ENCODE data around the gene TMEM185B. TPM values are rescaled to one million over a fixed set of nuclear protein-coding genes. Genes with fewer than 3 reads are reported as not detected.
"Not testable (repeated sequence)": the region's sequence is repeated elsewhere in the genome, so short reads cannot be mapped to it uniquely, and the experiment has no call there.

TMEM185B gene
- total RNA-seq, 1 donor from 2014 or later = 22.9 TPM

GRCh38 chr2:120237491-120237902 lies 14.3 kb upstream of the TMEM185B start:
- intact Hi-C loops (cut with micrococcal nuclease) = no loop called here
- no peak for ATAC-seq
- DNase-seq = no peak

GRCh38 chr2:120236791-120237190 lies 13.6 kb upstream of the TMEM185B start:
- intact Hi-C loops (cut with micrococcal nuclease) = no loop called here
- DNase-seq (no peak), ATAC-seq (no peak)

GRCh38 chr2:120236316-120236715 lies 13.1 kb upstream of the TMEM185B start:
- intact Hi-C loops (cut with micrococcal nuclease) = no loop called here
- ATAC-seq (no peak), DNase-seq (no peak)

- intact Hi-C loops (cut with micrococcal nuclease) = no loop called here
- no peak for ATAC-seq
- DNase-seq = no peak
These were observed 12.5 kb upstream of the TMEM185B start for GRCh38 chr2:120235681-120236080.

GRCh38 chr2:120235158-120235557 lies 12.0 kb upstream of the TMEM185B start:
- DNase-seq; intact Hi-C loops (cut with micrococcal nuclease); ATAC-seq: not testable (repeated sequence)

- no peak for ATAC-seq
- DNase-seq = no peak
- intact Hi-C loops (cut with micrococcal nuclease) = no loop called here
These were observed 10.1 kb upstream of the TMEM185B start for GRCh38 chr2:120233292-120233691.

GRCh38 chr2:120231974-120232635 lies 8.9 kb upstream of the TMEM185B start:
- ATAC-seq = peak; percentile 39

GRCh38 chr2:120231564-120231973 lies 8.4 kb upstream of the TMEM185B start:
- DNase-seq (peak; percentile 19), ATAC-seq (no peak)
- intact Hi-C loops (cut with micrococcal nuclease) = no loop called here

More at GRCh38 chr2:120231974-120232635, 8.9 kb upstream of the TMEM185B start:
- intact Hi-C loops (cut with micrococcal nuclease) = no loop called here
- DNase-seq = no peak

GRCh38 chr2:120230515-120231471 lies 7.6 kb upstream of the TMEM185B start:
- DNase-seq (peak; percentile 19), ATAC-seq (no peak)
- intact Hi-C loops (cut with micrococcal nuclease) = no loop called here

GRCh38 chr2:120229341-120229740 lies 6.1 kb upstream of the TMEM185B start:
- DNase-seq (peak; percentile 9), ATAC-seq (no peak)
- intact Hi-C loops (cut with micrococcal nuclease) = no loop called here

- peak; percentile 19 for ATAC-seq
- DNase-seq = peak; percentile 16
- intact Hi-C loops (cut with micrococcal nuclease) = no loop called here
These were observed 5.3 kb upstream of the TMEM185B start for GRCh38 chr2:120228503-120228902.

GRCh38 chr2:120227111-120227991 lies 4.2 kb upstream of the TMEM185B start:
- DNase-seq (peak; percentile 25), ATAC-seq (no peak)
- intact Hi-C loops (cut with micrococcal nuclease) = no loop called here

GRCh38 chr2:120226316-120226715 lies 3.1 kb upstream of the TMEM185B start:
- intact Hi-C loops (cut with micrococcal nuclease) = no loop called here
- ATAC-seq (no peak), DNase-seq (no peak)

GRCh38 chr2:120225549-120226065 lies 2.4 kb upstream of the TMEM185B start:
- DNase-seq (peak; percentile 21), ATAC-seq (no peak)
- intact Hi-C loops (cut with micrococcal nuclease) = no loop called here

- ATAC-seq = no peak
- intact Hi-C loops (cut with micrococcal nuclease) = no loop called here
- peak; percentile 12 for DNase-seq
These were observed 1.7 kb upstream of the TMEM185B start for GRCh38 chr2:120224735-120225548.

- ATAC-seq (no peak), DNase-seq (no peak)
- intact Hi-C loops (cut with micrococcal nuclease) = no loop called here
These were observed 1.1 kb upstream of the TMEM185B start for GRCh38 chr2:120224256-120224655.

- peak; percentile 38 for DNase-seq
- intact Hi-C loops (cut with micrococcal nuclease) = no loop called here
- ATAC-seq = no peak
These were observed 790 bp downstream of the TMEM185B start for GRCh38 chr2:120222186-120223033.
